22Rv1 (cell line): ENCODE measurements around the gene RAB5IF.

Experiments
- ZFX ChIP-seq: fragments of 450-650 bp; IDR thresholded peaks from 2 replicates; pipeline ENCODE4 v1.6.1; 2017; ENCODE audit warnings: antibody characterized with exemption, borderline replicate concordance
- TF ChIP-seq, protein P1 (sequence below): fragments of 450-650 bp; IDR thresholded peaks from 2 replicates; pipeline ENCODE4 v1.5.1; 2017; ENCODE audit warnings: mild to moderate bottlenecking

DNA sequence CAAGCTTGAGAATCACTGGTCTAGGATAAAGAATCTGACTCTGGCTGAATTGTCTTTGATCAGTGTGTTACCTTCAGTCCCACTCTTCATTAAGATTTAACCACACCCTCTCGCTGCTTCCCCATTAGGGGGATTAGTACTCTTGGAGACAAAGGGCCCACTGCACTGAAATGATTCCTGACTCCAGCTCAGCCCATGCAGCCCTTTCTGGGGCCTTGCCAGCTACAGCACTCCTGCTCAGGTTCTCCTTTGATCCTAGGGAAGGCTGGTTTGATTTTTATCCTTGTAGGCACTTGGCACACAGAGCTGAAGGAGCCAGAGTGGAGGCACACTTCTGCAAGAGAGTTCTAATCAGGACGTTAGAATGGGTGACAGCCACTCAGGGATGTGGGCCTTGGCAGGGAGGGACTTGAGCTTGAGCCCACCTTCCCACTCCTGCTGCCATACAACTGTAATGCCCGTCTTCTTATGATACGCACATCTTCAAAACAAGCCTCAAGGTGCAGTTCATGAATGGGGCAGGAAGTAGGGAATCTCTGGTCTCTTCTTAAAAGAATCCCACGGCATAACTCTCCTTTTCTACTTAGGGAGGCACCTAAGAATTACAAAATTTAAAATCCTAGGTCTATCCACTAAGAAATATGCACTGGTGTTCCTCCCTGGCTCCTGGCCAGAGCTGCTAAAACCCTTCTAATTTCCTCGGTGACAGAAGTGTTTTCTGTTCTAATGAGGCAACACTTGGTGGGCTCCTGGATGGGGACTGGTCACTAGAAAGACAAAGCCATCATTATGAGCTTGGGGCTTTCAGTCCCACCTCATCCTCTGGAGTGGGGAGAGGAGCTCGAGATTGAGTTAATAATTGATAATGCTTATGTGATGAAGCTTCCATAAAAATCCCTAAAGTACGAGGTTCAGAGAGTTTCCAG is 41.9 kb downstream of the RAB5IF start:
- TF ChIP-seq, protein P1, sequence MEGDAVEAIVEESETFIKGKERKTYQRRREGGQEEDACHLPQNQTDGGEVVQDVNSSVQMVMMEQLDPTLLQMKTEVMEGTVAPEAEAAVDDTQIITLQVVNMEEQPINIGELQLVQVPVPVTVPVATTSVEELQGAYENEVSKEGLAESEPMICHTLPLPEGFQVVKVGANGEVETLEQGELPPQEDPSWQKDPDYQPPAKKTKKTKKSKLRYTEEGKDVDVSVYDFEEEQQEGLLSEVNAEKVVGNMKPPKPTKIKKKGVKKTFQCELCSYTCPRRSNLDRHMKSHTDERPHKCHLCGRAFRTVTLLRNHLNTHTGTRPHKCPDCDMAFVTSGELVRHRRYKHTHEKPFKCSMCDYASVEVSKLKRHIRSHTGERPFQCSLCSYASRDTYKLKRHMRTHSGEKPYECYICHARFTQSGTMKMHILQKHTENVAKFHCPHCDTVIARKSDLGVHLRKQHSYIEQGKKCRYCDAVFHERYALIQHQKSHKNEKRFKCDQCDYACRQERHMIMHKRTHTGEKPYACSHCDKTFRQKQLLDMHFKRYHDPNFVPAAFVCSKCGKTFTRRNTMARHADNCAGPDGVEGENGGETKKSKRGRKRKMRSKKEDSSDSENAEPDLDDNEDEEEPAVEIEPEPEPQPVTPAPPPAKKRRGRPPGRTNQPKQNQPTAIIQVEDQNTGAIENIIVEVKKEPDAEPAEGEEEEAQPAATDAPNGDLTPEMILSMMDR = no peak
- no peak for TF ChIP-seq ZFX
